ENCODE data around the gene TASOR2. TPM values are rescaled to one million over a fixed set of nuclear protein-coding genes. Genes with fewer than 3 reads are reported as not detected.

TASOR2 gene
- total and polyA plus RNA-seq, 9 of the 15 experiments (the other 6 are each of a cell fraction or from before 2014, with no cell fraction given) = 12.7 to 75.3 (median 52.3) TPM

DNA sequence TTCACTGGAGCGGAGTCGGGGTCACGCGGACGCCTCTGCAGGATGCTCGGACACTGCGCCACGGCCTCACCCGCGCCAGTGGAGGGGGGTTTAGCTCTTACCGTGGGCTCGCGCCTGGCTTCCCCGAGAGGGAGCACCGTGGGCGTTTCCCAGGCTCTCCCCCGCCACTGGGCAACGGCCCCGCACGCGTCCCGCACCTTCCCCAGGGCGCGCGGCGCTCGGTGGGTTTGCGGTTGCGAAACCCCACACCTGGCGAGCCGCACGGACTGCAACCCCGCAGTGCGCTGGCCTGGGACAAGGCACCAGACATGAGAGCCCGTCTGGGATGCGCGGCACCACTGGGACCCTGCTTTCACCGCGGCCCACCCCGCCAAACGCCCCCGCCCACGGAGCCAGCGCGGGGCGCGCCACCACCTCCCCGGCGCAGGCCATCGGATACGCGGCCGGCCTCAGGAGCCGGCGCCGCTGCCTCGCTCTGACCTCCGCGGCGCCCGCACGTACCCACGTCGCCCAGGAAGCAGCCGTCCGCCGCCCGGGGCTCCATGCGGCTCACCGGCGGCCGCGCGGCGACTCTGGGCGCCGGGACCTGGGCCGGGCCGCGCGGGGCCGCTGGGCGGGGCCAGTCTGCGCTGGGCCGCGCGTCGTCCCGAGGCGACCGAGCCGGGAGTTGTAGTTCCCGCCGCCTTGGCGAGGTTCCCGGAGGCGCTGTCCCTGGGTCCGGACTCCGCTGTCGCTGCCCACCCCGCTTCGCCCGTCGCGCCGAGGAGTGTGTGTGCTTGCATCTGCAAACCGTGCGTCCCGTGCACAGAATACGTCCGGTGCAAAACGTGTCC lies 18.4 kb upstream of the TASOR2 start, which contains the start of gene ASB13 (continued):
- TF ChIP-seq, protein P1, sequence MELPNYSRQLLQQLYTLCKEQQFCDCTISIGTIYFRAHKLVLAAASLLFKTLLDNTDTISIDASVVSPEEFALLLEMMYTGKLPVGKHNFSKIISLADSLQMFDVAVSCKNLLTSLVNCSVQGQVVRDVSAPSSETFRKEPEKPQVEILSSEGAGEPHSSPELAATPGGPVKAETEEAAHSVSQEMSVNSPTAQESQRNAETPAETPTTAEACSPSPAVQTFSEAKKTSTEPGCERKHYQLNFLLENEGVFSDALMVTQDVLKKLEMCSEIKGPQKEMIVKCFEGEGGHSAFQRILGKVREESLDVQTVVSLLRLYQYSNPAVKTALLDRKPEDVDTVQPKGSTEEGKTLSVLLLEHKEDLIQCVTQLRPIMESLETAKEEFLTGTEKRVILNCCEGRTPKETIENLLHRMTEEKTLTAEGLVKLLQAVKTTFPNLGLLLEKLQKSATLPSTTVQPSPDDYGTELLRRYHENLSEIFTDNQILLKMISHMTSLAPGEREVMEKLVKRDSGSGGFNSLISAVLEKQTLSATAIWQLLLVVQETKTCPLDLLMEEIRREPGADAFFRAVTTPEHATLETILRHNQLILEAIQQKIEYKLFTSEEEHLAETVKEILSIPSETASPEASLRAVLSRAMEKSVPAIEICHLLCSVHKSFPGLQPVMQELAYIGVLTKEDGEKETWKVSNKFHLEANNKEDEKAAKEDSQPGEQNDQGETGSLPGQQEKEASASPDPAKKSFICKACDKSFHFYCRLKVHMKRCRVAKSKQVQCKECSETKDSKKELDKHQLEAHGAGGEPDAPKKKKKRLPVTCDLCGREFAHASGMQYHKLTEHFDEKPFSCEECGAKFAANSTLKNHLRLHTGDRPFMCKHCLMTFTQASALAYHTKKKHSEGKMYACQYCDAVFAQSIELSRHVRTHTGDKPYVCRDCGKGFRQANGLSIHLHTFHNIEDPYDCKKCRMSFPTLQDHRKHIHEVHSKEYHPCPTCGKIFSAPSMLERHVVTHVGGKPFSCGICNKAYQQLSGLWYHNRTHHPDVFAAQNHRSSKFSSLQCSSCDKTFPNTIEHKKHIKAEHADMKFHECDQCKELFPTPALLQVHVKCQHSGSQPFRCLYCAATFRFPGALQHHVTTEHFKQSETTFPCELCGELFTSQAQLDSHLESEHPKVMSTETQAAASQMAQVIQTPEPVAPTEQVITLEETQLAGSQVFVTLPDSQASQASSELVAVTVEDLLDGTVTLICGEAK (IDR thresholded peaks at IDR 0.05) = 0 out of 2 replicates have a peak, but pooled peaks have one; percentile 29
- TF ChIP-seq, protein P1 (CRISPR knock-in tag; IDR thresholded peaks at IDR 0.05) = no peak
- TF ChIP-seq, protein P2, sequence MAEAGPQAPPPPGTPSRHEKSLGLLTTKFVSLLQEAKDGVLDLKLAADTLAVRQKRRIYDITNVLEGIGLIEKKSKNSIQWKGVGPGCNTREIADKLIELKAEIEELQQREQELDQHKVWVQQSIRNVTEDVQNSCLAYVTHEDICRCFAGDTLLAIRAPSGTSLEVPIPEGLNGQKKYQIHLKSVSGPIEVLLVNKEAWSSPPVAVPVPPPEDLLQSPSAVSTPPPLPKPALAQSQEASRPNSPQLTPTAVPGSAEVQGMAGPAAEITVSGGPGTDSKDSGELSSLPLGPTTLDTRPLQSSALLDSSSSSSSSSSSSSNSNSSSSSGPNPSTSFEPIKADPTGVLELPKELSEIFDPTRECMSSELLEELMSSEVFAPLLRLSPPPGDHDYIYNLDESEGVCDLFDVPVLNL (CRISPR knock-in tag; IDR thresholded peaks at IDR 0.05; ENCODE audit: low read depth) = no peak; the same call in 1 of the 2 replicates
- TF ChIP-seq MEF2A (IDR thresholded peaks at IDR 0.05; ENCODE audit: control insufficient read depth, low read depth, low read length) = no peak
- TF ChIP-seq SP1 (CRISPR knock-in tag; IDR thresholded peaks at IDR 0.05) = 0 out of 2 replicates have a peak, but pooled peaks have one; percentile 24
- no peak for TF ChIP-seq ZNF408 (CRISPR knock-in tag; IDR thresholded peaks at IDR 0.05; ENCODE audit: low read depth)
- TF ChIP-seq CHD4 (IDR thresholded peaks at IDR 0.05; ENCODE audit: insufficient read depth, insufficient replicate concordance, low read depth, low read length, poor library complexity, severe bottlenecking) = no peak
- TF ChIP-seq ZNF764 (CRISPR knock-in tag; IDR thresholded peaks at IDR 0.05; ENCODE audit: low read depth) = no peak
- TF ChIP-seq TEAD1 (CRISPR knock-in tag; IDR thresholded peaks at IDR 0.05) = 0 out of 4 replicates have a peak, but pooled peaks of 1 of the 2 experiments have one; percentile 29
- TF ChIP-seq, protein P3, sequence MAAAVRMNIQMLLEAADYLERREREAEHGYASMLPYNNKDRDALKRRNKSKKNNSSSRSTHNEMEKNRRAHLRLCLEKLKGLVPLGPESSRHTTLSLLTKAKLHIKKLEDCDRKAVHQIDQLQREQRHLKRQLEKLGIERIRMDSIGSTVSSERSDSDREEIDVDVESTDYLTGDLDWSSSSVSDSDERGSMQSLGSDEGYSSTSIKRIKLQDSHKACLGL (CRISPR knock-in tag; IDR thresholded peaks at IDR 0.05; ENCODE audit: borderline replicate concordance, poor library complexity, severe bottlenecking) = no peak
- peak; percentile 73 for TF ChIP-seq MTA1 (IDR thresholded peaks at IDR 0.05; ENCODE audit: borderline replicate concordance)
- TF ChIP-seq ZNF766 (CRISPR knock-in tag; conservative IDR thresholded peaks at IDR 0.05) = peak; percentile 40
- TF ChIP-seq CTBP1 (IDR thresholded peaks at IDR 0.05; ENCODE audit: borderline replicate concordance) = peak; percentile 52

All from K562 (cell line).